ENCODE measurements around the gene SAMD4A.

SAMD4A gene

DNA sequence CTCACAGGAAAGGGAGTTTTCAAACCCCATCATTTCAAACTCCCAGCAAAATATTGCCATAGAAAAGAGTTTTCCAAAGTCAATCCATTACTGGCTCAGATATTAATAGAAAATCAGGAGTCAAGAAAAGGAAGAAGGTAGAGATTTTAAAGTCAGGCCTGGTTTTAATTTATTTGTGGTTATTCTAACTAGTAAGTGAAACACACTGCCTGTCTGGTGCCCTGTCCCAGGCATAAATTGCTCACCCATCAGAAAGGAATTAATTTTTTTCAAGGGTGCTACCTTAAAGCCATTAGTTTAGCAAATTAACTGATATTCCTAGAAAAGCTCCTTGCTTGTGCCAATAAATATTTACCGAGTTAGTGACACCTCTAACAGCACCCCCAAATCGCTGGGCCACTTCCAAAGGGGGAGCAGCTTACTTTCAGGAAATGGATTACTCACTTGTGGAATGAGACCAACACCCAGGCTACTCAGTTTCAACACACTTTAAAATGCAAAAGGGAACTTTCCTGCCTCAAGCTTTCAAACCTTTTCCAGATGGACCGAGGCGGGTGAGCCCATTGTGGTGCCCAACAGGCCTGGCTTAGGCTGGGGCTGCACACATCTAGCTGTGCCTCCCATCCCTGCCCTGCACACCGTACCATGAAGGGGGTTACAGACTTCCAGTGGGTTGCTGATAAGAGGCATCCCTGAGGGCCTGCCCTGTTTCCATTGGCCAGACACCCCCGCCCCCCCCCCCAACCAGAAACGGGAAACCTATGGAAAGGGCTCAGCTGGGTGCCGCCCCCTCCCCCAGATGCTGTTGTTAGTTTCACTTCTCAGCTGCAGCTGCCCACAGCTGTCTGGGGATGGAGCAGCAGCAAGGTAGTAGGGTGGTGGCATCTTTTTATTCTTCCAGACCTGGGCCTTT is 117.2 kb downstream of the SAMD4A start:
- no peak overlapping the region for H3K4me3 ChIP-seq (replicated peaks; ENCODE audit: insufficient read depth, low read length)
- DNase-seq (ENCODE audit: low read depth in 1 of 2, low spot score in 1 of 2), result no peak
- peaks cover 5% of the 10 kb centered on the region for H3K27me3 ChIP-seq (ENCODE audit: insufficient read depth, poor library complexity, severe bottlenecking)
- no peak overlapping the region for H3K27ac ChIP-seq (replicated peaks)
- TF ChIP-seq POLR2AphosphoS5 (IDR thresholded peaks at IDR 0.05; ENCODE audit: low read depth) (no peak), SPI1 (IDR thresholded peaks at IDR 0.05; ENCODE audit: borderline replicate concordance, low read depth) (no peak), GABPA (IDR thresholded peaks at IDR 0.05; ENCODE audit: low read depth) (no peak)
- TF ChIP-seq, protein P1, sequence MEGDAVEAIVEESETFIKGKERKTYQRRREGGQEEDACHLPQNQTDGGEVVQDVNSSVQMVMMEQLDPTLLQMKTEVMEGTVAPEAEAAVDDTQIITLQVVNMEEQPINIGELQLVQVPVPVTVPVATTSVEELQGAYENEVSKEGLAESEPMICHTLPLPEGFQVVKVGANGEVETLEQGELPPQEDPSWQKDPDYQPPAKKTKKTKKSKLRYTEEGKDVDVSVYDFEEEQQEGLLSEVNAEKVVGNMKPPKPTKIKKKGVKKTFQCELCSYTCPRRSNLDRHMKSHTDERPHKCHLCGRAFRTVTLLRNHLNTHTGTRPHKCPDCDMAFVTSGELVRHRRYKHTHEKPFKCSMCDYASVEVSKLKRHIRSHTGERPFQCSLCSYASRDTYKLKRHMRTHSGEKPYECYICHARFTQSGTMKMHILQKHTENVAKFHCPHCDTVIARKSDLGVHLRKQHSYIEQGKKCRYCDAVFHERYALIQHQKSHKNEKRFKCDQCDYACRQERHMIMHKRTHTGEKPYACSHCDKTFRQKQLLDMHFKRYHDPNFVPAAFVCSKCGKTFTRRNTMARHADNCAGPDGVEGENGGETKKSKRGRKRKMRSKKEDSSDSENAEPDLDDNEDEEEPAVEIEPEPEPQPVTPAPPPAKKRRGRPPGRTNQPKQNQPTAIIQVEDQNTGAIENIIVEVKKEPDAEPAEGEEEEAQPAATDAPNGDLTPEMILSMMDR (IDR thresholded peaks at IDR 0.05; ENCODE audit: insufficient read depth, low read length), result no peak

DNA sequence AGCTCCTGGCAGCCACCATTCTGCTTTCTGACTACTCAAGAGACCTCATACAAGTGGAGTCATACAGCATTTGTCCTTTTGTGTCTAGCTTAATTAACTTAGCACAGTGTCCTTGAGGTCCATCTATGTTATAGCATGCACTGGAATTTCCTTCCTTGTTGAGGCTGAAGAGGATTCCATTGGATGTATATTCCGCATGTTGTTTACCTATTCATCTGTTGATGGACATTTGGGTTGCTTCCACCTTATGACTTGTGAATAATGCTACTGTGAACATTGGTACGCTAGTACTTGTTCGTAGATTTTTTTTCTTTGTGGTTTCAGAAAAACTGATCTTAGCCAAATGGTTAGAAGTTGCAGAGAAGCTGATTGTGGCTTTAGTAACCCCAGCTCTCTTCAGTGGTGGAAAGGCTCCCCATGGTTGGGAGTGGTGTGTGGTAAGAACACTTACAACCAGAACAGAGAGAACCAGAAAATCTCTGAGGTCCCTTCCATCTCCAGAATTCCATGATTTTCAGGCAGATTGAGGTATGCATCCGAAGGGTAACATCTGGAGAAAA is 118.4 kb downstream of the SAMD4A start:
- Histone ChIP-seq H3K4me3 (replicated peaks; ENCODE audit: insufficient read depth, low read length) (no peak overlapping the region), H3K27me3 (ENCODE audit: insufficient read depth, poor library complexity, severe bottlenecking) (peaks cover 5% of the 10 kb centered on the region), H3K27ac (replicated peaks) (no peak overlapping the region)
- DNase-seq (ENCODE audit: low read depth in 1 of 2, low spot score in 1 of 2), result no peak
- TF ChIP-seq SPI1 (IDR thresholded peaks at IDR 0.05; ENCODE audit: borderline replicate concordance, low read depth) (no peak), POLR2AphosphoS5 (IDR thresholded peaks at IDR 0.05; ENCODE audit: low read depth) (no peak)

GRCh38 chr14:54686219-54686870 is 119.4 kb downstream of the SAMD4A start:
- peaks cover 2% of the 10 kb centered on the region for H3K27me3 ChIP-seq (ENCODE audit: insufficient read depth, poor library complexity, severe bottlenecking)
- H3K4me3 ChIP-seq (replicated peaks; ENCODE audit: insufficient read depth, low read length), result no peak overlapping the region
- H3K27ac ChIP-seq (replicated peaks), result no peak overlapping the region
- TF ChIP-seq, protein P1 (IDR thresholded peaks at IDR 0.05; ENCODE audit: insufficient read depth, low read length), result no peak
- no peak for TF ChIP-seq GABPA (IDR thresholded peaks at IDR 0.05; ENCODE audit: low read depth)
- TF ChIP-seq SPI1 (IDR thresholded peaks at IDR 0.05; ENCODE audit: borderline replicate concordance, low read depth), result no peak
- TF ChIP-seq POLR2AphosphoS5 (IDR thresholded peaks at IDR 0.05; ENCODE audit: low read depth), result no peak
- no peak for TF ChIP-seq REST (IDR thresholded peaks at IDR 0.05; ENCODE audit: insufficient replicate concordance, low read depth)
- no peak for DNase-seq (ENCODE audit: low read depth in 1 of 2, low spot score in 1 of 2)

DNA sequence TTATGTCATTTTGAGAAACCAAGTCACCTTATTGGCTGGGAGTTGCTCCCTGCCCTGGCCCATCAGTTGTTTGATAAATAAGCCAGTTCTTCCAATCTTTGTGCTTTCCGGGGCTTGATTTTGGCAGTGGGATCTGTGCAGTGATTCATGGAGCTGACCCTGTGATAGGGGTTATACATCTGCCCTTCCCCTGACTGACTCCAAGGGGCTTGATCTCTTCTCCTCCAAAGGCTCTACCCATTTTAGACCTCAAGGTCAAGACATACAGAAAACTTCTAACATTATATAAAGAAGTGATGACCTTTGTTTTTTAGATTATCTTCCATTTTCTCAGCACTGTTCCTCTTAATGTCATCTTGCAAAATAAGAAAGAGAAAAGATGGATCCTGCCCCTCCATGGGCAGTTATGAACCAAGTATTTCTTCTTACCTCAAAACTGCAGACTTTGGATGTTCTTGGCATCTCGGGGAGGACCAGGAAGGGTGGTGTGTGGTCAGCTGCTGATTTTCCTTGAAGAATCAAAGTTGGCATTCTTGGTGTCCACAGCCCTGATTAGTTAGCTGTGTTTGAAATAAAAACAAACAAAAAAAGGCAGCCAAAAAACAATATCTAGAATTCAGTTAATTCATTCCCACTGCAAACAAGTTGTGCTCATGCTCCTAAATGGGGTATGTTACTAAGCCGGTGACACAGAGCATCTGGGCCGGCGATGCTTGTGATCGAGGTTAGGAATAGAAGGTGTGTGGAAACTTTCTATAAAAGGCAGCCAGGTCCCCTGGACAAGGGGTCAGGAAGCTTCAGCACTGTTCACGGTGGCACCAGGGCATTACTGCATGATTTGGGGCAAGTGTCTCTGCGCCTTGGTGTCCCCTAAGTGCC is 120.2 kb downstream of the SAMD4A start:
- no peak for DNase-seq (ENCODE audit: low read depth in 1 of 2, low spot score in 1 of 2)
- Histone ChIP-seq H3K4me3 (replicated peaks; ENCODE audit: insufficient read depth, low read length) (no peak overlapping the region), H3K27me3 (ENCODE audit: insufficient read depth, poor library complexity, severe bottlenecking) (peaks cover 2% of the 10 kb centered on the region), H3K27ac (replicated peaks) (no peak overlapping the region)
- TF ChIP-seq, protein P1 (IDR thresholded peaks at IDR 0.05; ENCODE audit: insufficient read depth, low read length), result no peak
- TF ChIP-seq POLR2AphosphoS5 (IDR thresholded peaks at IDR 0.05; ENCODE audit: low read depth) (no peak), REST (IDR thresholded peaks at IDR 0.05; ENCODE audit: insufficient replicate concordance, low read depth) (no peak), GABPA (IDR thresholded peaks at IDR 0.05; ENCODE audit: low read depth) (no peak), SPI1 (IDR thresholded peaks at IDR 0.05; ENCODE audit: borderline replicate concordance, low read depth) (no peak)

Measured in HL-60 (cell line).